ENCODE measurements around the gene ZSWIM2.
"Not testable (repeated sequence)": the region's sequence is repeated elsewhere in the genome, so short reads cannot be mapped to it uniquely, and the experiment has no call there.

The ZSWIM2 gene

DNA sequence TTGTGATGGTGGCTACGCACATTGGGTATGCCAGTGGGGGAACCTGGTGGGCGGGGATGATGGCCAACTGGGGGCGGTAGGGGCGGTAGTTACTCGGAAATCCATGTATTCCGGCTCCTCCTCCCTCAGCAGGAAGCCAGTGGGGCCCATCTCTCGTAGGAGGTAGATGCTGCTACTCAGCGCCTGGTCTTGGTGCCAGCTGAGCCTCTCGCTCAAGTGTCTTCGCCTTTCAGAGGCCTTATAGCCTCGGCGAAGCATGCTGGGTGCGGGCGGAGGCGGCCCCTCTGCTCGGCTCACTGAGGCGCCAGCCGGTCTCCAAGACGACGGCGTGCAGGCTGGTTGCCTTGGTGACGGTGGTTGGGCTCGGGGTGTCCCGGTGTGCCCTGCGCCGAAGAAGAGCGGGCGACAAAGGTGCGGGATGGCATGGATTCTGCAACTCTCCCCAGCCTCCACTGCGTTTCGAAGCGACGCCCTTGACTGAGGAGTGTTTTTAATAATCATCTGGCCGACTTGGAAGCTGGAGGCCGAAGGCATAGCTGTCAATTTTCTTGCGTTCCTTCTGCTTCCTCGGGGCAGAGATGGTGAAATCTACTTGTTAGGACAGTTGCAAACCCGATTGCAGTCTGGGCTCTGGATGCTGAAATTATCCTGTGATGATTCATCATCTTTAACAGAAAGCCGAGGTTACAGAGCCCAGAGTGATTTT is at the start of gene ZSWIM2:
ZSWIM2 (minus strand) TSS at position 298 of the 706 bp plus-strand sequence; CDS start at position 258, 40 bp downstream.
- peak; percentile 25 for DNase-seq (ENCODE audit: low spot score)

GRCh38 chr2:186896220-186896619 is 47.2 kb upstream of the ZSWIM2 start:
- DNase-seq (ENCODE audit: low spot score): not testable (repeated sequence)

DNA sequence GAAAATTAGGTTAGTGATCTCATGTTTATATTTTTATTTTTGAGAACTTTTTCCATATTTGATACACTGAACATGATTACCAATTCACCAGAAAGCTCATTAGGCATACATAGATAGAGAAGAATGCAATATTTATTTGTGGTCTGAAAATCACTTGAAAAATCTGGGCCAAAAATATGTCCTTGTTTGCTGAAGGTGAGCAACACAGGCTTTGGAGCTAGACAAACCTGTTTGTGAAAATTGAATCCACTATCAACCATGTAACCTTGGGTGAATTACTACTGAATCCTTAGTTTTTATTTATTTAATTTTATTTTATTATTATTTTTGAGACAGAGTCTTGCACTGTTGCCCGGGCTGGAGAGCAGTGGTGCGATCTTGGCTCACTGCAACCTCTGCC is 46.5 kb upstream of the ZSWIM2 start:
- no peak for DNase-seq (ENCODE audit: low spot score)

DNA sequence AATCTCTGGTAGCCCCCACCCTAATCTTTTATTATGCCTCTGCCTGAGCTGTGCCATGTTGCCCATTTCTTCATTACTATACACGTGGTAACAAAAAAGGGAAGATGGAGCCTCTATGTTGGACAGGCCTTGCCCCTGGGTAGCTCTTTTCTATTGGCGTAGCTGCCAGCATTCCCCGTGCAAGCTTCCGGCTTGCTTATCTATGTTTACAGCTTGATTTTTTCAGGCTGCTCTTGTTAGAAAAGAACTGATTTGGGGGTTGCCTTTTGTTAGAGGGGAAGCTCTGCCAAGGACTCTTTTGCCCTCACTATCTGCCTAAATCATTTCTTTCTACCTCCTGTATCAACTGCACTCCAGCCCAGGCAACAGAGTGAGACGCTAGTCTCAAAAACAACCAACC is 45.5 kb upstream of the ZSWIM2 start:
- DNase-seq (ENCODE audit: low spot score): no peak

DNA sequence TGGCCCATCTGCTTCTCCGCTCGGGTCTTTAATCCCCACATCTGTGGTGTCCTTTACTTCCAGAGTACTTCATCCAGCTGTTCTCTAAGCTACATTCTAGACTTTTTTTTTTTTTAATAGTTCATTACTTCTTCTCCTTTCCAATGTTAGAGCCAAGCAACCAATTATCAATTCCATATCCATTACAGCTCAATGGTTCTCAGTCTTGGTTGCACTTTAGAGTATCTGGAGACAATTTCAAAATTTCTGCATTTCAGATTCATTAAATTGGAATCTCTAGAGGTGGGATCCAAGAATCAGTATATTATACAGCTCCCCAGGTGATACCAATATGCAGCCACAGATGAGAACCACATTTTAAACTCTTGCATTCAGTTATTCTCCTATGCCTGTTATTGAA is 43.9 kb upstream of the ZSWIM2 start:
- no peak for DNase-seq (ENCODE audit: low spot score)

GRCh38 chr2:186891185-186891621 is 42.2 kb upstream of the ZSWIM2 start:
- DNase-seq (ENCODE audit: low spot score): no peak

DNA sequence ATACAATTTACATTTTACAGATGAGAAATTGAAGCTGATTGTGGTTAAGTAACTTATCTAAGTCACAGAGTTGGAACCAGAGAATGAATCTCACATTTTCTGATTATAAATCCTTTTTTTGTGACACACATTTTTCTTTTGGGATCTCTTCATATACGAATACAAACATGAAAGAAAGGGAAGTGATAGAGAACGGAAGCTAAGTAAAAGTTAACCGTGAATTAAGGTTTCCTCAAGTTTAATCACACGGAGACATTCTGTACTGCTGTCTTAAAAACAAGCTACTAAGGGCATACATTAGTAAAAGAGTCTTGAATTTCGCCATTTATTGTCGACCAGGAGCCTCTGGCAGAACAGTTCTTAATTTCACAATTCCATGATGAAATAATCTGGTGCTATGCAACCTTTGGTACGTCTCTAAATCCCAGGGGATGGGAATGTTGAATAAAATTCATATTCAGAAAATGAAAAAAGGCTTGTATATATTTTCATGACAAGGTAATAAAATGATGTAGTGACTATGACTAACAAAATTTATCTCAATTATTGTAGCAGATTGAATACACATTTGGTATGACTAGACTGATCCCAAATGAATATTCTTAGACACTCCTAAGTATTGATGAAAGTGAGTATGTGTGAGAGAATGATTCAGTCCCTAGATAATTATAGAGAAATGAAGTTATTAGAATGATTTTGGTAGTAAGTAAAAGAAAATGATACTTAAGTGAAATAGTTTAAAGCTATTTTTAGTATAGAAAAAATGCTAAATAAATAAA is 40.3 kb upstream of the ZSWIM2 start:
- DNase-seq (ENCODE audit: low spot score): no peak

- DNase-seq (ENCODE audit: low spot score): no peak
Measured at GRCh38 chr2:186887107-186888090, 38.4 kb upstream of the ZSWIM2 start.

GRCh38 chr2:186884587-186884986 is 35.6 kb upstream of the ZSWIM2 start:
- DNase-seq (ENCODE audit: low spot score): no peak

- DNase-seq (ENCODE audit: low spot score): no peak
Measured at GRCh38 chr2:186883666-186884065, 34.7 kb upstream of the ZSWIM2 start.

DNA sequence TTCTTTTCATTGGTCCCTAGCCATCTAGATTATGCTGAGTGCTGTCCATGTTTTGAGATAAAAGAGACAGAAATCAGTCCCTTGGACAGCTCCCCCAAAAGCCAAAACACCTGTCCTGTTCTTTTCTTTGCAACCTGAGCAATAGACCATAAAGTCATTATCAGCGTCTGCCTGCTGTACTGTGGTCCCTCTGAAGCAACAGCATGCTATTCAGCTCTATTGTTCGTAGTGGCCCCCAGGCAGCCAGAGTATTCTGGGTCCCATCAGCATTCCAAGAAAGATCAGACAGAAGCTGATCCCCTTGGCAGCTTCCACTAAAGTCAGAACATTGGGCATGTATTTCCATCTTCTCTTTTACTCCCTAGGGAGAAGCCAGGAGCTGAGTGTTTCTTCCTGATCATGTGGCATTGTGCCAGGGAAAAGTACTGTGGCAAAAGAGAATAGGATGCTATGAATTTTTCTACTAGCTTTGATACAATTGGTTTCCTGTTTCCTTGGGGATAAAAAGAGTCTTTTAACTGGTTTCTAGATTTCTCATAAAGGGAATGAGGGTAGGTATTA is 33.6 kb upstream of the ZSWIM2 start:
- no peak for DNase-seq (ENCODE audit: low spot score)

DNA sequence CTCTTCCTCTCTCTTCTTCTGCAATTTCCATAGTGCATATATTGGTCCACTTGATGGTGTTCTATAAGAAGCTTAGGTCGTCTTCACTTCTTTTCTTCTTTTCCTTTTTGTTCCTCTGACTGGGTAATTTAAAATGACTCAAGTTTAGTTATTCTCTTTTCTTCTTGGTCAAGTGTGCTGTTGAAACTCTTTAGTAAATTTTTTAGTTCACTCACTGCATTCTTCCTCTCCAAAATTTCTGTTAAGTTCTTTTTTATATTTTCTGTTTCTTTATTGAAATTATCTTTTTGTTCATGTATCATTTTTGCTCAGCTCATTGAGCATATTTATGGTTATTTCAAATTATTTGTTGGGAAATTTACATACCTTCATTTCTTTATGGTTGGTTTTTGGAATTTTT is 32.7 kb upstream of the ZSWIM2 start:
- no peak for DNase-seq (ENCODE audit: low spot score)

GRCh38 chr2:186879312-186879711 is 30.3 kb upstream of the ZSWIM2 start:
- no peak for DNase-seq (ENCODE audit: low spot score)

DNA sequence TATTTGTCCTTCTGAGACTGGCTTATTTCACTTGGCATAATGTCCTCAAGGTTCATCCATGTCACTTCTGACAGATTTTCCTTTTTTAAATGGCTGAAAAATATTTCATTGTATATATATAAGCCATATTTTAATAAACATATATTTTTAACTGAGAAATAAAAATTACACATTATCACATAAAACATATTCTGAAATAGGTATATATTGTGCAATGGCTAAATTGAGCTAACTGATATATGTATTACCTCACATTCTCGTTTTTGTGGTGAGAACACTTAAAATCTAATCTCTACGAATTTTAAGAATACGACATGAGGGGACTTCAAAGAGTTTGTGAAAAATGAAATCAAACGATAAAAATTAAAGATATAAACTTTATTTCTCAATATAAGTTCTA is 25.7 kb upstream of the ZSWIM2 start:
- DNase-seq (ENCODE audit: low spot score): no peak

- no peak for DNase-seq (ENCODE audit: low spot score)
Measured at GRCh38 chr2:186871881-186872280, 22.9 kb upstream of the ZSWIM2 start.

DNA sequence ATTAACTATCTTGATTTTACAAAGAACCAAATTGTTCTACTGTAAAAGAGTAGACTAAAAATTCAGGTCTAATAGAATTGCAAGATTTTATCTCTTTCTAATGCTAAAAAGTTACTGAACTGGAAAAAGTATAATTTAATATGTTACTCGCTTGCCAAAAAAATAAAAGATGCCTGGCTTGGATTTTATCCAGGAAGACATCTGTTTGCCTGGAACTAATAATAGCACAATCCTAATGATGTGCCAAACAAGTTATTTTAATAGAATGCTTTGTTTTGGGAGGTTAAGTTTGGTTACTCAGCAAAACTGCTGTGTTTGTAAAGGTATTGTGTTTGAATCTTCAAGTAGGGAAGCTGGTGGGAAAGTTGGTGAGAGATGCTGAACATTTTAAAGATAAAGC is 19.4 kb upstream of the ZSWIM2 start:
- DNase-seq (ENCODE audit: low spot score): no peak

DNA sequence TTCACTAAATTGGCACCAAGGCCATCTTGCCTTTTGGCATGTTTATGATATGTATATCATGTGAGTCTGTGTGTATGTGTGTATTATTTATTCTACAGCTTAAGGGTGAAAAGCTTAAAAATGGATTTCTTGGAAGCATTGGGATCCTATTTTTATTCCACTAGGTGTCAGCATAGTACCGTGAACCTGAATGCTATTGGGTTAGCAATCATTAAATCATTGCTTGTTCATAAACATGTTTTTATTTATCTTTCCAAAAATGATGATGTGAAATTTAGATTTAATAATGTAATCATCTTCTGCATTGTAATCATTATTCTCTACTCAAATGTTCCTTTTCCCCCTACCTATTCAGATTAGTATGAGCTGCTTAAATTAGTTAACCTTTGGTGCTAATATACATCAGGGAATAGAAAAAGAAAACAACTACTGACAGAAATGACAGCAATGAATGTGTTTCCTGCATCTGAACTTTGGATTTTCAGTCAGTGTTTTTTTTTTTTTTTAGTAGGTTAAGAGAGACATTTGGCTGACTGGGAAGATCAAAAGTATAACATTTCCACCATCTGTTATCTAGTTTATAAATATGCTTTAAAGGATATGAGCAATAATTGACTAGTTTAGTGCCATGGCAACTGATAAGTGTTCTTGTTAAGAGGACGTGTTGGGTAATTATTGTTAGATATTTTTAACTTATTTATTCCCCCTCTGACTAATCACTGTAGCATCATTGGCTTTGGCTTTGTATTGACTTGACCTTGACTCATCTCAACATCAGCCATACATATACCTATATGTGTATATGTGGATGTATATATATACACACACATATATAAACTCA is 14.1 kb upstream of the ZSWIM2 start:
- DNase-seq (ENCODE audit: low spot score): peak; percentile 2

DNA sequence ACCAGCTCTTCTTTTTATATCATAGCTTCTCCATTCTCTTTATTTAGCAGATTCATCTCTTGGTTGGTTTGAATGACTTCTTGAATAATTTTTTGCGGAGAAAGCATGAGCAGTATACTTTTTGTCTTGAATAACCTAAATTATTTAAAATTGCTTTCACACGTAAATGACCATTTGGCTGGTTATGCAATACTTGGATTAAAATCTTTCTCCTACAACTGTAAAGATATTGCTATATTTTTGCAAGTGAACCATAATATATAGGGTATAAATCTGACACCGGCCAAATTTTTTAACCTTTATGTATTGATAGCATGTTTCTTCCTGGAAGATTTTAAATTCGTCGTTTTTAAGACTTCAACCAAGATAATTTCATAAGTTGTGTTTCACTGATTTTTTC is 6.2 kb upstream of the ZSWIM2 start:
- DNase-seq (ENCODE audit: low spot score): no peak

DNA sequence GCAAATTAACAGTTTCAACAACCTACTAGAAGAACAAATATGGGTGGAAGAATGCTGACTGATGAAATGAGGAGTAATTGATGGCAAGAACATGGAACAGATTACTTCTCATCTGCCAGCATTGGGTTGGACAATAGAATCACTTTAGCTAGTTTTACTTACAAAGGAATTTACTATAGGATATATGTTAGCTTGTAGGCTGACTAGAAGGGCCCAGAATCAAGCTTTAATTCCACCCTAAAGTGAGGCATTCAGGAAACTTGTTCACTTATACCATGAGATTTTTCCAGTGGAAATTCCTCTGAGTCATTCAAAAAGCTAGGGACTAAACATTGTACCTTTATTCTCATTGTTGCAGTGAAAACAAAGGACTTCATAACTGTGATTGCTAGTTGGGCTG is 5.0 kb upstream of the ZSWIM2 start:
- DNase-seq (ENCODE audit: low spot score): no peak

GRCh38 chr2:186852508-186852907 is 3.5 kb upstream of the ZSWIM2 start:
- DNase-seq (ENCODE audit: low spot score): no peak

GRCh38 chr2:186842373-186842772 is 6.6 kb downstream of the ZSWIM2 start:
- no peak for DNase-seq (ENCODE audit: low spot score)

Data from activated CD4-positive, alpha-beta T cell treated with anti-CD3 and anti-CD28 coated beads, Interleukin-2, Interleukin-4, amounts not matched to agents 100 ng/mL and 50 ng/mL, durations not matched to agents 16 hours and 8 hours (primary cell).